ENCODE data around the gene PEX14. TPM values are rescaled to one million over a fixed set of nuclear protein-coding genes. Genes with fewer than 3 reads are reported as not detected.
"Not testable (repeated sequence)": the region's sequence is repeated elsewhere in the genome, so short reads cannot be mapped to it uniquely, and the experiment has no call there.

The PEX14 gene
- total RNA-seq, 2 donors from 2014 or later, result 19.5 to 29.3 TPM

DNA sequence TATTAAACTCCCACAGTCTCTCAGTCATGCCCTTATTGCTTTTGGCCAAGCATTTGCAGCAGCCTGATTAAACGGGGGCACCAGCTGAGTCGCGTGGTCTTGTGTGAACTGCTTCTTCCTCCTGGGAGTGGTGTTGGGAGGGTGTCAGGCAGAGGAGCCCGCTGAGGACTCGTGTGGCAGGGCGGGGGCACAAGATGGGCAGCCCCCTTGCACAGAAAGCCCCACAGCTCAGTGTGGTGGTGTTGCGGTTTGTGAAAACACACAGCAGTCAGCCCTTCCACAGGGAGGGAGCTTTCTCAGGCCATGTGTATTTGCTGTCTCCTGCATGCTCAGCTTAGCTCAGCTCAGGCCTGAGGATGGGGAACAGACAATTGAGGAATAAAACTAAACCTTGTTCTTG, 22.4 kb downstream of the PEX14 start:
- H3K27ac ChIP-seq, result no peak overlapping the region
- intact Hi-C loops (cut with DNase I), result no loop called here
- H3K9ac ChIP-seq (ENCODE audit: low read depth in 2 of 2, low read length in 2 of 2), result no peak overlapping the region
- H3K4me3 ChIP-seq, result no peak overlapping the region
- no peaks in the 10 kb centered on the region for H3K36me3 ChIP-seq
- DNase-seq, result no peak
- no peak for TF ChIP-seq CTCF (IDR thresholded peaks at IDR 0.05)
- no peaks in the 10 kb centered on the region for H3K27me3 ChIP-seq
- no peaks in the 10 kb centered on the region for H3K9me3 ChIP-seq
- H3K4me1 ChIP-seq, result no peaks in the 10 kb centered on the region

DNA sequence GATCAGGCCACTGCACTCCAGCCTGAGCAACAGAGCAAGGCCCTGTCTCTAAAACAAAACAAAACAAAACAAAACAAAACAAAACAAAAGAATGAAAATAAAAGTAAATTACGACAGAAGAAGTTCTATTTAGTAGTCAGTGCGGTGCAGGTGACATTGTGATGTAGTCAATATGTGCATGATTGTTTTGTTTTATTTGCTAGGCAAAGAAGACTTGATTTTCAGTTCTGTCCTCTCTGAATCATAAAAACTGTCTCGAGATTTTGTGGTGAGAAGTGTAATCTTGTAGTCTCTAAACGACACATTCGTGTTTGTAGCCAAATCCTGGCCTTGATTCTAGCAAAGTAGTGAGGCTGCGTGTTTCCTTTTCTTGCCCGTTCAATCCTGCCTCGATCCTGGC, 23.5 kb downstream of the PEX14 start:
- intact Hi-C loops (cut with DNase I), result no loop called here
- no peak for DNase-seq
- no peaks in the 10 kb centered on the region for H3K4me1 ChIP-seq

GRCh38 chr1:10502206-10502605, 27.5 kb downstream of the PEX14 start:
- no peaks in the 10 kb centered on the region for H3K9me3 ChIP-seq
- no peaks in the 10 kb centered on the region for H3K4me1 ChIP-seq
- peak overlapping the region; percentile 30 for H3K27ac ChIP-seq
- peak overlapping the region in 1 of 2 donors; percentile 31 for H3K9ac ChIP-seq (ENCODE audit: low read depth in 2 of 2, low read length in 2 of 2)
- intact Hi-C loops (cut with DNase I), result loop anchor here (10.0 kb wide), 1 partner anchor 193 kb away; no protein-coding TSS in a partner anchor
- DNase-seq, result no peak
- H3K27me3 ChIP-seq, result no peaks in the 10 kb centered on the region
- no peaks in the 10 kb centered on the region for H3K36me3 ChIP-seq
- no peak overlapping the region for H3K4me3 ChIP-seq
- no peak for TF ChIP-seq CTCF (IDR thresholded peaks at IDR 0.05)

More for the DNA sequence above, 23.5 kb downstream of the PEX14 start:
- Histone ChIP-seq H3K27me3 (no peaks in the 10 kb centered on the region), H3K9me3 (no peaks in the 10 kb centered on the region), H3K4me3 (no peak overlapping the region), H3K9ac (ENCODE audit: low read depth in 2 of 2, low read length in 2 of 2) (no peak overlapping the region), H3K27ac (no peak overlapping the region), H3K36me3 (no peaks in the 10 kb centered on the region)
- TF ChIP-seq CTCF (IDR thresholded peaks at IDR 0.05), result no peak

DNA sequence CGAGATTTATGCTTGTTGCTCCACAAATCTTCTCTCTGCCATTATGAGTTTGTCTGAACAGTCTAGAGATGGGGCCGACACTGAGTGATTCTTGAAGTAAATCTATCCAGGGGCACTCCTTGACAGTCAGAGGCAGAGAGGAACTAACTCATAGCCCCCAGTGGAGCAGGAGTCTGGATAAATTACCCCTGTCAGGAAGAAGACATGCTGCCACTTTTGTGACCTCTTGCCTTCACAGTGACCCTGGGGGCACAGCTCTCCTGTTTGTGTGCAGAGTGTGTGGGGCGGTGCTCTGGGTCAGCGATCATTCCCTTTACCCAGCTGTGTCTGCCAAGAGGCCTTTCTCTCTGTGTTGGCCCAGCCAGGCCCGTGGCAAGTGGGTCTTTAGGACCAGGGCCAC, 29.5 kb downstream of the PEX14 start:
- TF ChIP-seq CTCF (IDR thresholded peaks at IDR 0.05), result no peak
- no peaks in the 10 kb centered on the region for H3K36me3 ChIP-seq
- no peak overlapping the region for H3K27ac ChIP-seq
- no peak overlapping the region for H3K9ac ChIP-seq (ENCODE audit: low read depth in 2 of 2, low read length in 2 of 2)
- intact Hi-C loops (cut with DNase I), result loop anchor here (10.0 kb wide), 1 partner anchor 191 kb away; no protein-coding TSS in a partner anchor
- no peak for DNase-seq
- H3K9me3 ChIP-seq, result no peaks in the 10 kb centered on the region
- H3K27me3 ChIP-seq, result no peaks in the 10 kb centered on the region
- H3K4me1 ChIP-seq, result no peaks in the 10 kb centered on the region
- H3K4me3 ChIP-seq, result no peak overlapping the region

- intact Hi-C loops (cut with DNase I), result loop anchor here (5.0 to 10.0 kb wide), 2 partner anchors 189 to 361 kb away; no protein-coding TSS in a partner anchor
- H3K4me1 ChIP-seq, result peaks cover 13% of the 10 kb centered on the region
- H3K9ac ChIP-seq (ENCODE audit: low read depth in 2 of 2, low read length in 2 of 2); H3K4me3 ChIP-seq; DNase-seq; H3K27ac ChIP-seq; H3K9me3 ChIP-seq; H3K27me3 ChIP-seq; H3K36me3 ChIP-seq: not testable (repeated sequence)
These were observed 31.4 kb downstream of the PEX14 start for GRCh38 chr1:10506046-10506676.

DNA sequence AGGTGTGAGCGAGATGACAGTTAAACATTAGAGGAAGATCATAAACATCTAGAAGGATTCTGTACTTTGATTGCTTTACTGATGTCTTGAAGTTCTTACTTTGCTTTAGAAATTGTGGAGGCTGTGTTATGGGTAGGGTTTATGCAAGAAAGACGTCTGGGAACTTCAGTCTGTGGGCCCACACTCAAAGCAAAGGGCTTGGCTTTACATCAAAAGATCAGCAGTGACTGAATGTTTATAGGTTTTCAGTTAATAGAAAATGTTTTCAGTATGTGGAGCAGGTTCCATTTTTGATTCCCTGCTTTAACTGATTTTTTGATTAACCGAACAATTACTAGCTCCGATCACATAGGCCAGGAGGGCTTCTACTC, 31.9 kb downstream of the PEX14 start:
- Histone ChIP-seq H3K4me3 (no peak overlapping the region), H3K9me3 (no peaks in the 10 kb centered on the region), H3K9ac (ENCODE audit: low read depth in 2 of 2, low read length in 2 of 2) (no peak overlapping the region), H3K4me1 (peaks cover 13% of the 10 kb centered on the region), H3K36me3 (no peaks in the 10 kb centered on the region), H3K27ac (no peak overlapping the region), H3K27me3 (no peaks in the 10 kb centered on the region)
- intact Hi-C loops (cut with DNase I), result loop anchor here (5.0 to 10.0 kb wide), 2 partner anchors 188 to 361 kb away; no protein-coding TSS in a partner anchor
- no peak for DNase-seq
- TF ChIP-seq CTCF (IDR thresholded peaks at IDR 0.05), result no peak

Data from colonic mucosa (tissue), 4 donors.